Epithelial cell of esophagus (primary cell): Measurements from ENCODE around the gene CNTNAP2.

ENCODE experiments used
- DNase-seq: peaks from one replicate; pipeline ENCODE4 v3.0.0; 2010; ENCODE audit warnings: low read depth
- H3K4me3 ChIP-seq: 2 replicates; pipeline ENCODE4 v1.5.1; 2011; ENCODE audit warnings: mild to moderate bottlenecking, low read length, control low read depth
- TF ChIP-seq, protein P1 (sequence below): IDR thresholded peaks from 2 replicates; pipeline ENCODE4 v1.5.1; 2011; ENCODE audit warnings: low read depth, mild to moderate bottlenecking, low read length, control low read depth, inconsistent platforms; ENCODE audit not compliant: insufficient read depth; ENCODE audit errors: missing control alignments

The CNTNAP2 gene

GRCh38 chr7:148173369-148173768, 2056.8 kb downstream of the CNTNAP2 start:
- TF ChIP-seq, protein P1, sequence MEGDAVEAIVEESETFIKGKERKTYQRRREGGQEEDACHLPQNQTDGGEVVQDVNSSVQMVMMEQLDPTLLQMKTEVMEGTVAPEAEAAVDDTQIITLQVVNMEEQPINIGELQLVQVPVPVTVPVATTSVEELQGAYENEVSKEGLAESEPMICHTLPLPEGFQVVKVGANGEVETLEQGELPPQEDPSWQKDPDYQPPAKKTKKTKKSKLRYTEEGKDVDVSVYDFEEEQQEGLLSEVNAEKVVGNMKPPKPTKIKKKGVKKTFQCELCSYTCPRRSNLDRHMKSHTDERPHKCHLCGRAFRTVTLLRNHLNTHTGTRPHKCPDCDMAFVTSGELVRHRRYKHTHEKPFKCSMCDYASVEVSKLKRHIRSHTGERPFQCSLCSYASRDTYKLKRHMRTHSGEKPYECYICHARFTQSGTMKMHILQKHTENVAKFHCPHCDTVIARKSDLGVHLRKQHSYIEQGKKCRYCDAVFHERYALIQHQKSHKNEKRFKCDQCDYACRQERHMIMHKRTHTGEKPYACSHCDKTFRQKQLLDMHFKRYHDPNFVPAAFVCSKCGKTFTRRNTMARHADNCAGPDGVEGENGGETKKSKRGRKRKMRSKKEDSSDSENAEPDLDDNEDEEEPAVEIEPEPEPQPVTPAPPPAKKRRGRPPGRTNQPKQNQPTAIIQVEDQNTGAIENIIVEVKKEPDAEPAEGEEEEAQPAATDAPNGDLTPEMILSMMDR, result no peak
- no peak for DNase-seq
- H3K4me3 ChIP-seq, result no peak overlapping the region

DNA sequence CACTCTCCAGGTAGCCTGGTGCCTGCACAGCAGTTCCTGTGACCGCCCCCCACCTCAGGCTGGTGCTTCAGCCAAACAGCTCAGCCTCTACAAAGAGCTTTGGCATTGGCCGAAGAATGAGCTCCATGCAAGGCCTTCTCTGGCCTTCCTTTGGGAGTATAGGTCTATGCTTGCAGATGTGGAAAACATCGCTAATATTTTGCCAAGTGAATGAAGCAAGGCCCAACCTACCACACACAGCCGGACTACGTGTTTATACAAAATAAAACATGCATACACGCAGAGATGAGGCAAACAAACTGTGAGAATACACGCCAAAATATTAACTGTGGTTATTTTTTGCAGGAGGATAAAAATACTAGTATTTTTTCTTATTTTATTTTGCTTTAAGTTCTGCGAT, 2057.8 kb downstream of the CNTNAP2 start:
- no peak for DNase-seq
- TF ChIP-seq, protein P1, result no peak
- H3K4me3 ChIP-seq, result no peak overlapping the region

DNA sequence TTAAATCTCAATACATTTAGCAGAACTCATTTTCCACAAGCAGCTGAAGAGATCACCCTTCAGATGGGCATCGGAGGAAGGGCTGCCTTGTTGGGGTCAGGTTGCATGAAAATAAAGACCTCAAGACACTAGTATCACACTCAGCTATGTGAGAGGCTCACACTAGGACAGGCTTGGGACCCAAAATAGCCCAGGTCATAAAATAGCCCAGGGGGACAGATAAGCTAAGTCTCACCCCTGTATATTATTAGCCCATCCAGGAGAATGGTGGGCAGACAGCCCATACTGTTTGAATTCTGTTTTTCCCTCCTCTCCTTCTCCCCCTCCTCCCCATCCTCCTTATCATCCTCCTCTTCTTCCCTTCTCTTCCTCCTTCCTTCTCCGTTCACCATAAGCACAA, 2058.9 kb downstream of the CNTNAP2 start:
- TF ChIP-seq, protein P1, result no peak
- H3K4me3 ChIP-seq, result no peak overlapping the region
- DNase-seq, result no peak

- no peak overlapping the region for H3K4me3 ChIP-seq
- TF ChIP-seq, protein P1, result no peak
- DNase-seq, result no peak
Observed at GRCh38 chr7:148177972-148178371, 2061.4 kb downstream of the CNTNAP2 start.

GRCh38 chr7:148180075-148180474, 2063.5 kb downstream of the CNTNAP2 start:
- no peak for DNase-seq
- TF ChIP-seq, protein P1, result no peak

DNA sequence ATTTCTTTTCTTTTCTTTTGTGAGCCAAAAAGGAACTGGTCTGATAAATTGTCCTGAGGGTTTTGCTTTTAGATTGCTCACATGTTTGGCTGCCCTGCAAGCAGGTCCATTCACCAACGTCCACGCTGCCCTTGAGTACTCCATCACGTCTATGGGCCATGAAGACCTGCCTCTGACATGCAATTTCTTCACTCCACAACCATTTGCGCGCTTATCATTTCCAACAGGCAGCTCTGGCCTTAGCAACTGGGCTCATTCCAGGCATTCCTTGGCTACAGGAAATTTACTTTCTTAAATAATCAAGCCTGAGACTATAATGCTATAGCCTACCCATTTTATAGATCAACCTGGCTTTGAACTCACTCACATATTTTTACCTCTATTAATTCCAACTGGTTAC, 2065.7 kb downstream of the CNTNAP2 start:
- no peak overlapping the region for H3K4me3 ChIP-seq
- TF ChIP-seq, protein P1, result no peak
- no peak for DNase-seq

More at GRCh38 chr7:148180075-148180474, 2063.5 kb downstream of the CNTNAP2 start:
- no peak overlapping the region for H3K4me3 ChIP-seq

DNA sequence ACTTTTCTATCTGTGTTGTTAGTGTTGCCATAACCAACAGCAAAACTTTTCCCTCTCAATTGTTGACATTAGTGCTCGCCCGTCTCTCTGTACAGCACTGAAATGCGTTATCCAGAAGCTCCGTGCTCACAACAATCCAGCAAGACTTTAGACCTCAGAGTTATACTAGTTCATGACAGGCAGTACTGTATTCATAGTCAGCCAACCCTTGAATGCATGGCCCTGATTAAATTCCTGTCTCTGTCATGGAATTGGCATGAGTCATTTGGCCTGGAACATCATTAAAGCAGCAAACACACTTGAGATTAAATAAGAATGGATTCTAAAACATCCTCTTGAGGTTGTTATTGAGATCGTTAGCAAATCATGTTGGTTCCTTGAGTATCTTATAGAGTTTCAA, 2068.4 kb downstream of the CNTNAP2 start:
- no peak overlapping the region for H3K4me3 ChIP-seq
- TF ChIP-seq, protein P1, result no peak
- DNase-seq, result peak; percentile 5
